Stimulated activated naive CD8-positive, alpha-beta T cell treated with anti-CD3 and anti-CD28 coated beads, Interleukin-15, Interleukin-2, amounts not matched to agents 100 ng/mL and 50 ng/mL, for 24 hours (primary cell): ENCODE data around the gene ZNF444.

Experiments used
- H3K27ac Mint-ChIP-seq: one replicate; pipeline ENCODE4 v1.8.0; 2021; ENCODE audit warnings: mild to moderate bottlenecking, mixed read lengths
- H3K27me3 Mint-ChIP-seq: one replicate; pipeline ENCODE4 v1.8.0; 2021; ENCODE audit warnings: mixed read lengths
- H3K36me3 Mint-ChIP-seq: one replicate; pipeline ENCODE4 v1.8.0; 2021; ENCODE audit warnings: low read depth, mixed read lengths
- H3K4me1 Mint-ChIP-seq: one replicate; pipeline ENCODE4 v1.8.0; 2021; ENCODE audit warnings: low read depth, mixed read lengths
- H3K4me3 Mint-ChIP-seq: one replicate; pipeline ENCODE4 v1.8.0; 2021; ENCODE audit warnings: mild to moderate bottlenecking, mixed read lengths
- H3K9me3 Mint-ChIP-seq: one replicate; pipeline ENCODE4 v1.8.0; 2021; ENCODE audit warnings: mixed read lengths

Gene ZNF444

GRCh38 chr19:56125806-56126590, 15.1 kb upstream of the ZNF444 start:
- H3K9me3 Mint-ChIP-seq = no peaks in the 10 kb centered on the region
- H3K36me3 Mint-ChIP-seq = no peaks in the 10 kb centered on the region
- H3K27ac Mint-ChIP-seq = no peak overlapping the region
- no peak overlapping the region for H3K4me3 Mint-ChIP-seq
- H3K27me3 Mint-ChIP-seq = no peaks in the 10 kb centered on the region
- peaks cover 10% of the 10 kb centered on the region for H3K4me1 Mint-ChIP-seq

GRCh38 chr19:56126983-56127780, 13.9 kb upstream of the ZNF444 start:
- H3K27ac Mint-ChIP-seq = no peak overlapping the region
- peaks cover 4% of the 10 kb centered on the region for H3K4me1 Mint-ChIP-seq
- H3K4me3 Mint-ChIP-seq = no peak overlapping the region
- H3K27me3 Mint-ChIP-seq = no peaks in the 10 kb centered on the region
- no peaks in the 10 kb centered on the region for H3K9me3 Mint-ChIP-seq
- H3K36me3 Mint-ChIP-seq = no peaks in the 10 kb centered on the region

- Mint-ChIP-seq H3K27me3 (no peaks in the 10 kb centered on the region), H3K36me3 (no peaks in the 10 kb centered on the region), H3K9me3 (no peaks in the 10 kb centered on the region), H3K4me3 (no peak overlapping the region), H3K27ac (no peak overlapping the region), H3K4me1 (peaks cover 8% of the 10 kb centered on the region)
These were observed 11.1 kb upstream of the ZNF444 start for GRCh38 chr19:56130006-56130405.

GRCh38 chr19:56131651-56132050, 9.4 kb upstream of the ZNF444 start:
- H3K4me1 Mint-ChIP-seq = peaks cover 8% of the 10 kb centered on the region
- no peaks in the 10 kb centered on the region for H3K9me3 Mint-ChIP-seq
- no peaks in the 10 kb centered on the region for H3K27me3 Mint-ChIP-seq
- H3K4me3 Mint-ChIP-seq = no peak overlapping the region
- H3K36me3 Mint-ChIP-seq = no peaks in the 10 kb centered on the region
- H3K27ac Mint-ChIP-seq = no peak overlapping the region

GRCh38 chr19:56132316-56132822, 8.7 kb upstream of the ZNF444 start:
- Mint-ChIP-seq H3K4me3 (no peak overlapping the region), H3K4me1 (peaks cover 8% of the 10 kb centered on the region), H3K9me3 (no peaks in the 10 kb centered on the region), H3K27ac (no peak overlapping the region), H3K27me3 (no peaks in the 10 kb centered on the region), H3K36me3 (no peaks in the 10 kb centered on the region)

- H3K4me3 Mint-ChIP-seq = no peak overlapping the region
- no peaks in the 10 kb centered on the region for H3K9me3 Mint-ChIP-seq
- H3K36me3 Mint-ChIP-seq = no peaks in the 10 kb centered on the region
- H3K4me1 Mint-ChIP-seq = peaks cover 8% of the 10 kb centered on the region
- no peak overlapping the region for H3K27ac Mint-ChIP-seq
- no peaks in the 10 kb centered on the region for H3K27me3 Mint-ChIP-seq
These were observed 7.0 kb upstream of the ZNF444 start for GRCh38 chr19:56133858-56134653.

DNA sequence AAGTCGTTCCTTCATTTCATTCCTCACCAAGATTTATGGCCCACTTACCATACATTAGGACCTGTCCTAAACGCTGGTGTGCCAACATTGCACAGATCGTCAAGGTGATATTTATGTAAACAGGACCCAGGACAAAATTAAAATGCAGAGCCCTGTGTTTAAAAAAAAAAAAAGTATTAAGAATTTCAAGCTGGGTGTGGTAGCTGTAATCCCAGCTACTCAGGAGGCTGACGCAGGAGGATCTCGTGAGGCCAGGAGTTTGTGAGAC, 6.5 kb upstream of the ZNF444 start:
- no peaks in the 10 kb centered on the region for H3K27me3 Mint-ChIP-seq
- H3K27ac Mint-ChIP-seq = no peak overlapping the region
- no peak overlapping the region for H3K4me3 Mint-ChIP-seq
- H3K9me3 Mint-ChIP-seq = no peaks in the 10 kb centered on the region
- no peaks in the 10 kb centered on the region for H3K36me3 Mint-ChIP-seq
- H3K4me1 Mint-ChIP-seq = peaks cover 9% of the 10 kb centered on the region

GRCh38 chr19:56136362-56136761, 4.7 kb upstream of the ZNF444 start:
- H3K36me3 Mint-ChIP-seq = no peaks in the 10 kb centered on the region
- peaks cover 20% of the 10 kb centered on the region for H3K4me1 Mint-ChIP-seq
- H3K27ac Mint-ChIP-seq = no peak overlapping the region
- no peak overlapping the region for H3K4me3 Mint-ChIP-seq
- H3K9me3 Mint-ChIP-seq = no peaks in the 10 kb centered on the region
- no peaks in the 10 kb centered on the region for H3K27me3 Mint-ChIP-seq

GRCh38 chr19:56137405-56137804, 3.7 kb upstream of the ZNF444 start:
- Mint-ChIP-seq H3K4me3 (no peak overlapping the region), H3K27me3 (no peaks in the 10 kb centered on the region), H3K4me1 (peaks cover 20% of the 10 kb centered on the region), H3K9me3 (no peaks in the 10 kb centered on the region), H3K36me3 (no peaks in the 10 kb centered on the region), H3K27ac (no peak overlapping the region)

- Mint-ChIP-seq H3K27ac (no peak overlapping the region), H3K9me3 (no peaks in the 10 kb centered on the region), H3K36me3 (no peaks in the 10 kb centered on the region), H3K4me1 (peaks cover 24% of the 10 kb centered on the region), H3K27me3 (no peaks in the 10 kb centered on the region), H3K4me3 (no peak overlapping the region)
These were observed 3.0 kb upstream of the ZNF444 start for GRCh38 chr19:56138069-56138468.

DNA sequence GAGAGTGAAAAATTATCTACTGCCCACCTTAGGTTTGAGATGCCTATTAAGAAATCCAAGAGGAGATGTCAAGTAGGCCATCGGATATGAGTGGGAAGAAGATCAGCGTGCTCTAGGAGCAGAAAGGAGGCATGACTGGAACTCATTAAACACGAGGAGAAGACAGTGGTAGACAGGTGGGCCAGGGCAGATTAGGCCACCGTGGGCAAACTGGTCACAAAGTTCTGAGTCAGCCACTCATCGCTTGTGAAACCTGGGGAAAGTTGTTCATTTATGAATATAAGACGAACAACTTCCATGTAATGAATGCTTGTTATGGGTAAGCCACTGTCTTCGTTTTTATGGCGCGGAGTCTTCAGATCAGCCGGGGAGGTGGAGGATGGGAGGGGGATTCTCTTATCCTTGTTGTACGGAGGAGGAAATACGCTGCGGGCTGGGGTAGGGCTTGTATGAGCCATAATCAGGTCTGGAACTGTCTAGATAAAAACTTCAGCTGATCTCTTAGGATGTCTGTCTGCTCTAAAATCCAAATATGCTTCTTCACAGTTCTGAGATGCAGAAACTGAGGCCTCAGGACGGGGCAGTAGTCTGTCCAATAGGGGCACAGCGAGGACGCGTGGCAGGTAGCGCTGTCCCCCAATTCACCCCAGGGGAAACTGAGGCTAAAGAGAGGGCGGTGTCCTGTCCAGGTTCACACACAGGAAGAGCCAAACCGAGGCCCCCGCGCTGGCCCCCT, 1.1 kb upstream of the ZNF444 start:
- H3K4me1 Mint-ChIP-seq = peaks cover 27% of the 10 kb centered on the region
- H3K36me3 Mint-ChIP-seq = no peaks in the 10 kb centered on the region
- no peaks in the 10 kb centered on the region for H3K9me3 Mint-ChIP-seq
- H3K27ac Mint-ChIP-seq = peak overlapping the region; percentile 96
- no peaks in the 10 kb centered on the region for H3K27me3 Mint-ChIP-seq
- peak overlapping the region; percentile 87 for H3K4me3 Mint-ChIP-seq

- peak overlapping the region; percentile 96 for H3K27ac Mint-ChIP-seq
- H3K4me1 Mint-ChIP-seq = peaks cover 27% of the 10 kb centered on the region
These were observed 418 bp downstream of the ZNF444 start for GRCh38 chr19:56141417-56141993.

DNA sequence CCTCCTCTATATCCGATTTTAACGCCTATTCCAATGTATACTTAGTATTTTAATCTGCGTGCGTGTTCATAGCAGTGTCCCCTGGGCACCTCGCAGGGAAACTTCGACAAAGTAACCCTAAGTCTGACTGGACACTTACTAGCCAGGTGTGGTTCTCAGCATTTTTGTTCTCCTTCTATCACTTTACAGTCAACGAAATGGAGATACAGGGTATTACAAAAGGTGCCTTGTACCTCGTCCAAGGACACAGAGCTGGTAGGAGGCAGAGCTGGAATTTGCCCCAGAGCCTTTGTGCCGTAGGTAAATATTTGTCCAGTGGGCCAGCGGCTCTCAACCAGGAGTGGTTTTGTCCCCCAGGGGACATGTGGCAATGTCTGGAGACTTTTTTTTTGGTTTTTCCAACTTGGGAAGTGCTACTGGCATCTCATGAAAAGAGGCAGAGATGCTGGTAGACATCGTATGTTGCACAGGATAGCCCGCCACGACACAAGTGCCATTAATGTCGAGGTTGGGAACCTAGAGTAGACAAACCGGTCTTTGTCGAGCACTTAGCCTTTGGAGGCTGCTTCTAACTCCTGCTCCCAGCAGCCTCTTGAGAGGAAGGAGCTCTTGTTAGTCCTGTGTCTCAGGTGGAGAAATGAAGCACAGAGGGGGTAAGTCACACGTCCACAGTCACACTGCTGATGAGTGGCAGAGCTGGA, 1.1 kb downstream of the ZNF444 start:
- peak overlapping the region; percentile 75 for H3K4me3 Mint-ChIP-seq
- H3K9me3 Mint-ChIP-seq = no peaks in the 10 kb centered on the region
- H3K27me3 Mint-ChIP-seq = no peaks in the 10 kb centered on the region
- H3K27ac Mint-ChIP-seq = peak overlapping the region; percentile 43
- H3K36me3 Mint-ChIP-seq = no peaks in the 10 kb centered on the region
- H3K4me1 Mint-ChIP-seq = peaks cover 27% of the 10 kb centered on the region

More at GRCh38 chr19:56141417-56141993, 418 bp downstream of the ZNF444 start:
- Mint-ChIP-seq H3K9me3 (no peaks in the 10 kb centered on the region), H3K27me3 (no peaks in the 10 kb centered on the region), H3K4me3 (peak overlapping the region; percentile 87), H3K36me3 (no peaks in the 10 kb centered on the region)
